SU-DHL-6 (cell line): ENCODE data around the gene PRKCE.

Experiments
- EZH2phosphoT487 ChIP-seq: fragments of 200-600 bp; sonication (generic), shearing (Covaris generic); conservative IDR thresholded peaks from 2 replicates; pipeline ENCODE4 v1.6.1; 2018; ENCODE audit warnings: mild to moderate bottlenecking, antibody characterized with exemption, low read length, moderate library complexity, mixed read lengths
- TF ChIP-seq, protein P1 (sequence below): fragments of 200-600 bp; sonication (generic); IDR thresholded peaks from one replicate; pipeline ENCODE4 v1.5.1; 2017; ENCODE audit warnings: antibody characterized with exemption, mild to moderate bottlenecking, low read length, moderate library complexity; ENCODE audit not compliant: insufficient read depth, poor library complexity, severe bottlenecking

DNA sequence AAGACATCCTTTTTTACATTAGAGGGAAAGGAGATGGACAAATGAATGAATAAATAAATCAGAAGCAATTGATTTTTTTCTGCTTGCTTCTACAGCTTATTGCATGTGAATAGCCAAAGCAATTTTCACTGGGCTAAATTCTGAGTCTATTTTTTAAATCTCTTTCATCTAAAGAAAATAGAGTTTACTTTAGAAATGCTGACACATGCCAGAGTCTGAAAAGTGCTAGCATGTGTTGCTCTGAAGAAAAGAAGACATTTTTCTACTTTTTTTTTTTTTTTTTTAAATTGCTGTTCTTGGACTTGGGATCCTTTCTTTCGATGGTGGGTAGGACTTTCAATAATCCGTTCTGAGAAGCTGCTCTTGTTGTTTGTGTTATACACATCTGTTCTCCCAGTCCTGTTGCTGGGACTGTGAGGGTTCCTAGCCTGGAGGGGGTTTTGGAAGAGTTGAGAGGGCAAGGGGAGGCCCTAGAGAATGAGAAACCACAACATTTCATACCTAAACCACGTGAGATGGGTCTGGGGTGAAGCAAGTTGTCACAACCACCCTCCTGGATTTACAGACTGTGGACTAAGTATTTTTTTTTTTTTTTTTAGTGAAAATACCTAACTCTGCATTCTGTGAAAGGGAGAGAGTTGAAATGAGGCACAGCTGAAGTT is 193.5 kb downstream of the PRKCE start:
- TF ChIP-seq, protein P1, sequence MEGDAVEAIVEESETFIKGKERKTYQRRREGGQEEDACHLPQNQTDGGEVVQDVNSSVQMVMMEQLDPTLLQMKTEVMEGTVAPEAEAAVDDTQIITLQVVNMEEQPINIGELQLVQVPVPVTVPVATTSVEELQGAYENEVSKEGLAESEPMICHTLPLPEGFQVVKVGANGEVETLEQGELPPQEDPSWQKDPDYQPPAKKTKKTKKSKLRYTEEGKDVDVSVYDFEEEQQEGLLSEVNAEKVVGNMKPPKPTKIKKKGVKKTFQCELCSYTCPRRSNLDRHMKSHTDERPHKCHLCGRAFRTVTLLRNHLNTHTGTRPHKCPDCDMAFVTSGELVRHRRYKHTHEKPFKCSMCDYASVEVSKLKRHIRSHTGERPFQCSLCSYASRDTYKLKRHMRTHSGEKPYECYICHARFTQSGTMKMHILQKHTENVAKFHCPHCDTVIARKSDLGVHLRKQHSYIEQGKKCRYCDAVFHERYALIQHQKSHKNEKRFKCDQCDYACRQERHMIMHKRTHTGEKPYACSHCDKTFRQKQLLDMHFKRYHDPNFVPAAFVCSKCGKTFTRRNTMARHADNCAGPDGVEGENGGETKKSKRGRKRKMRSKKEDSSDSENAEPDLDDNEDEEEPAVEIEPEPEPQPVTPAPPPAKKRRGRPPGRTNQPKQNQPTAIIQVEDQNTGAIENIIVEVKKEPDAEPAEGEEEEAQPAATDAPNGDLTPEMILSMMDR, result no peak
- no peak for TF ChIP-seq EZH2phosphoT487
